Left colon (tissue), 2 donors: ENCODE results near the gene SEMA6D. TPM values are rescaled to one million over a fixed set of nuclear protein-coding genes. Genes with fewer than 3 reads are reported as not detected.

Experiments used
- ATAC-seq: fragments of 200-7000 bp; cut with Tn5 transposase; one replicate; pipeline ENCODE4 v1.9.1; 2020; ENCODE audit warnings: mild to moderate bottlenecking, moderate library complexity
- DNase-seq, 2 donors: peaks; one replicate each; pipeline ENCODE4 v3.0.0-alpha.2; 2020
- intact Hi-C, 2 donors: fragments of 100-400 bp; cut with DNase I in 1 of 2; cut with micrococcal nuclease in 1 of 2; formaldehyde crosslinking; loops; one replicate each; pipeline versions ENCODE4 v1.11.2 to v1.14.0; 2022; cut with DNase I, micrococcal nuclease
- total RNA-seq, 2 donors: library from RNA; stranded (reverse); fragmentation: NEBNext Ultra II Directional; extraction: Animal tissue kit (Norgen Biotek cat#: 25700); gene quantifications; one replicate each; pipeline ENCODE4 v1.2.1, GENCODE V29; 2021
- donor health status: DM: no; HTN: no; CAD: no.
- donor health status: DM: yes; HTN: yes; CAD: no.

SEMA6D gene
- total RNA-seq, 2 donors from 2014 or later = 34.4 to 52.6 TPM

DNA sequence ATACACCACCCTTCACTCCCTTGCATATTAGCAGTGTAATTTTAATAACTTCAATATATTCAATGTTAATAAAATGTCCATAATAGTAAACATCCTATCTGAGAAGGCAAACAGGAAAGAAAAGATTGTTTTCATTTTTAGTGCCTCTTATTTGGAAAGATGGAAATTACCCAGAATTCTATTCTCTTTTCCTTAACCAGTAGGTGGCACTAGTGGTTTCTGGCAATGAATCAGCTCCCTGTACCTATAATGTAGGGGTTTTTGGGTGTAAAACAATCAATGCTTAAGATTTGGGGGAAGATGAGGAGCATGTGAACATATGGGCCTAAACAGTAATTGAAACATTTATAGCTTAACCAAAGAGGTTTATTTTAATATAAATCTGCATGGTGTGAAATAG is 5.7 kb upstream of the SEMA6D start:
- ATAC-seq = no peak
- no peak for DNase-seq
- intact Hi-C loops = loop anchor here in 1 of 2 donors (10.0 kb wide), 1 partner anchor 273 kb away; no protein-coding TSS in a partner anchor

DNA sequence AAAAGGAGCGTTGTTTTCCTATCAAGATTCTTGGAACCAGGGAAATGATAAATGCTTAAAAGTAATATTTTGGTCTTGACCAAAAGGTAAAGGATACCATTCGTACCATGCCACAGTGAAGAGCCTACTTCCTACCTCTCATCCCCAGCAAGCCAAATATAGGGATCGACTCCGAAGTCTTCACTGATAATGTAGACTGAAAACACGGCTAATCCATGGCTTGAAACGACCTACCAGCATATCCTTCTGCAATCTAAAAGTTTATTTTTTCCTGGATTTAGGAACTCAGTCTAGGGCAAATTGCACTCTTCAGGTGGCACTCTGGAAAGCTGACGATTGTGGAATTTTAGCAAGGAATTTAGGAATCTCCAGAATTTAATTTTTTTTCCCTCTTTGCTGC is 1.9 kb upstream of the SEMA6D start:
- no peak for DNase-seq
- intact Hi-C loops = loop anchor here in 1 of 2 donors (10.0 kb wide), 1 partner anchor 269 kb away; no protein-coding TSS in a partner anchor
- ATAC-seq = no peak

DNA sequence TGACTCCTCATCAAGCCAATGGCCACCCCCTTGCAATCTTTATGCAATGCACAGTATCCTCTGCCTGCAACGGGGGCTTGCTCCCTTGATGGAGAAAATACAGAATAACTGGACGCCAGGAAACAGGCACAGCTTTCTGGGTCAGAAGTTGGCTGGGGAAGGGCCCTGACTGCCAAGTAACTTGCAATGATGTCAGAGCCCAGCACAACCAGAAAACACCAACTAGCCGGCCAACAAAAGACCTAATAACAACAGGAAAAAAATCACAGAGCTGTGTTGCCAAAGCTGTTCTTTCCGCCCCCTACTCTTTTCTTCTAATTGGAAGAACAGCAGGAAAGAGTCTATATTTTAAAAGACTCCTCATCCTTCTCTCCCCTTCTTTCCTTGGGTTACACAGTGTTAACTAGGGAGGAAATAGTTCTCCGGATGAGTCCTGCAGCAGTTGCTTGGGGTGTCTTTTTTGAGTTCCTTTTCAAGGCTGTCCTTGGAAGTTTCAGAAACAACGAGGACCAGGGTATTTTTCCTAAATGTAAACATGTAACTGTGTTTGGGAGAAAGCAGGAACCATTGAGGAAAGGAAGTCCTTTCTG is 1.4 kb upstream of the SEMA6D start:
- intact Hi-C loops = loop anchor here in 1 of 2 donors (10.0 kb wide), 1 partner anchor 269 kb away; no protein-coding TSS in a partner anchor
- no peak for DNase-seq
- no peak for ATAC-seq

DNA sequence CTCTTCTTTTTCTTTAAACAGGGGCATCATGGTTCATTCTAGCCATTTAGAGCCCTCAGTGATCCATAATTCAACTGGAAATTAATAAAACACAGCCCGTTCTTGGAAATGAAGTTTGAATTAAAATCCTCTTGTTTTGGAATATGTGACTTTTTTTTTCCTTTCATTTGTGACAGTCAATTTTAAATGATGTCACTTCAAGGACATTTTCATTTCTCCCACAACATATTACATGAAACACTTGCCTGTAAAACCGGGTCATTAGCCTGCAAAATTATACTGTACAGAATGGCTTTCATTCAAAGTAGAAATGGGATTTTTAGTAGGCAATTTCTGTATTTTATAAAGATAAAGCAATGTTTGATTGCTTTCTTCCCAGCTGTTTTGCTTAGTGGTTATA is 789 bp upstream of the SEMA6D start:
- intact Hi-C loops = loop anchor here in 1 of 2 donors (10.0 kb wide), 1 partner anchor 268 kb away; no protein-coding TSS in a partner anchor
- ATAC-seq (no peak), DNase-seq (no peak)

DNA sequence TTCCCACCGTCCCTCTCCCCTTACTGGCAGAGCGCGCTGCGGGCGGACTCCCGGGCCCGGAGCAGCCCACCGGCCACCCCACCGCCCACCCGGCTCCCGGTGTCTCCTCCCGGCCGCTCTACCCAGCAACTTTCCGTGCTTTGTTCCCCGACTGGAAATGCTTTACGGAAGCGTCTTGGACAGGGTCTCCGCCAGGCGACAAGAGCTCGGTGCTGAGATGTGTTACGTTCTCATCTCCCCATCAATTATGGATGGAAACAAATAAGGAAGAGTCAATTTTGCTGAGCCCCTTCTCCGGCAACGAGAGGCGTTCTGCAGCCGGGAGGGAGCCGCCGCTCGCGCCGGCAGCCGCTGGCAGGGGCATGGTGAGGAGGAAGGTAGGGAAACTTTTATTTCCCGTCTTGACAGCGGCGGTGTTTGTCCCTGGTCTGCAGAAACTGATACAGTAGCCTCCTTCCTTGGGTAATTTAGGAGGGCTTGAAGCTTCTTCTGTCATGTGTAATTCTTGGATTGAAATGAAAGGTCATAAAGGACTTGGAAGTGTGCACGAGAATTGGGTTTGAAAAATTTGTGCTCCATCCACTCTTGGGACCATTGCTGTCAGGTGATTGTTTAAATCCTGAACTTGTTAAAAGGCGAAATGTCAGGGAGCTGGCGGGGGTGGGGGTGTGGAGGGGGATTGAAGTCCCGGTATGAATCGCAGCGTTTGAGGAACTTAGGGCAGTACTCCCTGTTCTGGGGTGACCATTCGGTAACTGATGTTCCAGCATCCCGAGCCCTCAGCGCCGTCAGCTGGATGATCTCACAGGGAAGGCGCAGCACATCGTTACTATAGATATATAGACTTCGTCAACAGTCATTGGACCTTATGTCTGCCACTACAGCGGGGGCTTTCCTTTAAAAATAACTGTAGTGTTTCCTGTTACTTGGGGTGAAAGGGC is 1.5 kb downstream of the SEMA6D start:
- DNase-seq (peak in 1 of 2 donors; percentile 44), ATAC-seq (peak; percentile 48)
- intact Hi-C loops = loop anchor here in 1 of 2 donors (10.0 kb wide), 1 partner anchor 266 kb away; no protein-coding TSS in a partner anchor

DNA sequence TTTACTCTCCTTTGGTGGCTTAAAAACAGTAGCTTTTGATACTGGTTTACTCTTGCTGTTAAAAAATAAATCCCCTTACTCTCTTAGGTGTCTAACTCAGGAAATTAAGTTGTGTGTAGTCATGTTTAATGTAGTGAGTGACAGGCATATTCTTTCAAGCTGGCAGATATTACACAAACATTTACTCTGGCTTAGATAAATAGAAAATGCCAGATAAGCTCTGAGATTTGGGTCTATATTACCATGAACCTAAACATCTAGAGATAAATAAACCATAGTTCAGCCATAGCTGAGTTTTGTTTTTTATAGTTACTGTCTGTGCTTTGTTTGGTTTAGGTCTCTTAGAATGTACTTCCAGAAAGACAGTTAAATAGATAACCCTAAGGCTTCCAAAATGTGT is 2.4 kb downstream of the SEMA6D start:
- no peak for DNase-seq

DNA sequence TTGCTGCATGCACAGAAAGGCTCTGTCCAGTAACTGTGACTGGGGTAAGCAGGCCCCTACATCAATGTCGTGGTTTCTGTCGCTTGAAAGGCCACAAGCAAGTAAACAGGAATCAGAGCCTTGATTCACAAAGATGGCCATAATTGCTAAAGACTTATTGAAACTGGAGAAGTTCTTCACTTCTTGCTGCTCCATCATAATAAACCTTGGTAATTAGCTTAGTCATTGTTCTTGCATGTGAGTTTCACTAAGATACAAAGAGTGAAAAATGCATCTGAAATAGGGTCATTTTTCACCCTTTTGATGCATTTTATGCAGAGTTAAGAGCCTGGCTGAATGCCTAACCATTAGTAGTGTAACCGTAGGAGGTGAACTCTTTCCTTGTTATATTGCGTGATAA is 3.2 kb downstream of the SEMA6D start:
- no peak for DNase-seq
- no peak for ATAC-seq
- intact Hi-C loops = no loop called here

More for the DNA sequence above, 2.4 kb downstream of the SEMA6D start:
- intact Hi-C loops = loop anchor here in 1 of 2 donors (10.0 kb wide), 1 partner anchor 265 kb away; no protein-coding TSS in a partner anchor
- ATAC-seq = peak; percentile 24

DNA sequence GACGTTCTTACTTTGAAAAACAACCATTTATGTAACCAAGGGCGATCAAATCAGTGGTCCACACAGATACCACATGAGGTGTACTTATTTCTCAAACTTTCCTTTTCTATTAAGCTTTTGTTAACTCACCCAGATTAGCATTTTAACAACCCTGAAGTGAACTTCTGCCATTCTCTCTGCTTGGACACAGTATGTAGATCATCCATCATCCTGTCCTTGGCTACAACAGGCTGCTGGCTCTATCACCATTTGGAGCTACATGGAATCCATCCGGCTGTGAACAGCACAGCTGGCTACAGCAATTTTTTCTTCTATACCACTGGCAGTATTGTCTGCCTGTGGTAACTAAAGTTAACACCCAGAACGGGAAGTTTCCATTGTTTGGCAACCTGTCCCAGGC is 4.4 kb downstream of the SEMA6D start:
- DNase-seq = no peak
- intact Hi-C loops = no loop called here
- no peak for ATAC-seq

DNA sequence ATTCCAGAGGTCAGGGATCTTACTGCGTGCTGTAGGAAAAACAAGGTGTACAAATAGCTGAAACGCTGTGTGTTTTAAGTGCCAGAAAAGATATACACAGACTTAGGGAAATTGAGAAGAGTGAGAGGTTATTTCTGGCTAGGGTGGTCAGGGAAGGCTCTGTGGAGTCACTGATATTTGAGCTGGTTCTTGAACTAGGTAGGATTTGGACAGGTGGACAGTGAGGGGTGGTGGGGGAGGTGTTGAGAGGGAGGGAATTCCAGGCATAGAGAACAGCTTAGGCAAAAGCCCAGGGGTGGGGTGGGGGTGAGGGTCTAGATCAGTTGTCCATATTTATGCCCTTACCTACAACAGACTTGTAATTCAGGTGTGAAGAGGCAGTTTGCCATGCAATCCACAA is 7.0 kb downstream of the SEMA6D start:
- intact Hi-C loops = no loop called here
- DNase-seq = no peak
- no peak for ATAC-seq

DNA sequence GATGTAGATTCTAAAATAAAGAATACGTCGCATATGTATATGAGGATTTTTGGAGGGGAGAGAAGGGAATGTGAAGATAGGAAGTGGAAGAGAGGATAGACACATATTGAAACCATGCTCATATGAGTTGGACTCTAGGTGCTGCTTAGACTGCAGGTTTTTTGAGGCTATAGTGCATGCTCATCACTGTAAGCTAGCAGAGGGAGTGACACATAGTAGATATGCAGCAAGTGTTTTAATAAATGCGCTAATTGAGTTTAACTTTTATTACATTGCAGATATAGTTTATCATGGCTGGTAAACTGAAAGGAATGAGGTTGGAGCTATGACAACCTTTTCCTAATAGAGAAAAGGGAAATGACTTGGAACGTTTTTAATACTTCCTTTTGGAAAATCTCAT is 7.7 kb downstream of the SEMA6D start:
- intact Hi-C loops = no loop called here
- DNase-seq = no peak
- ATAC-seq = no peak

DNA sequence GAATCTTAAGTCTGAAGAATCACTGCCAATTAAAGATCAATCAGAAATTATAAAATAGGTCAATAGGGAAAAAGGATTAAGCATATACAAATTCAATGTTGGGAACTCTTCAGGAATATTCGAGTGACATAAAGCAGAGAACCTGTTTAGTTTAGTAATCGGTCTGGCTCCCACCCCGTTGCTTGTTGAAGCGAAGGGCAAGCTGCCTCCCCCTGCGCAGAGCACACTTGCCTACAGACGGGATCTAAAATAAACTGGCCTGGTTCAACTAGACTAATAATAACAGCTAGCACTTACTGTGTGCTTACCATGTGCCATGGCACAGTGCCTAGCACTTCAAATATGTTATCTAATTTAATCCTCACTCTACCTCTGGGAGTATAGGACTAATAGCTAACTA is 8.6 kb downstream of the SEMA6D start:
- DNase-seq (no peak), ATAC-seq (no peak)
- intact Hi-C loops = no loop called here

DNA sequence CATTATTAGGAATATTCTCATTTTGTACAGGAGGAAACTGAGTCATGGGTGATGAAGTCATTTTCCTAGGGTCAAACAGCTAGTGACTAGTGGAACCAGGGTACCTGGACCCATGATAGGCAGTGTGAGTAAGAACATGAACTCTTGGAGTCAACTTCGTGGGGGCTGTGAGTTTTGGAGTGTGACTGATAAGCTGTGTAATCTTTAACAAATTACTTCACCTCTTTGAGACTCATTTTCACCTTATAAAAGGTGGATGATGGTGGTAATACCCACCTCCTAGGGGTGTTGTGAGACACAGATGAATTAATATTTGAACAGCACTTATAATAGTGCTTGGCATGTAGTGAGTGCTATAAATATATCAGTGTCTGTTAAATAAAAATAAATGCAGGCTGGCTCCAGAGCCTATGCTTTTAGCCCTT is 9.1 kb downstream of the SEMA6D start:
- DNase-seq (no peak), ATAC-seq (no peak)
- intact Hi-C loops = no loop called here

DNA sequence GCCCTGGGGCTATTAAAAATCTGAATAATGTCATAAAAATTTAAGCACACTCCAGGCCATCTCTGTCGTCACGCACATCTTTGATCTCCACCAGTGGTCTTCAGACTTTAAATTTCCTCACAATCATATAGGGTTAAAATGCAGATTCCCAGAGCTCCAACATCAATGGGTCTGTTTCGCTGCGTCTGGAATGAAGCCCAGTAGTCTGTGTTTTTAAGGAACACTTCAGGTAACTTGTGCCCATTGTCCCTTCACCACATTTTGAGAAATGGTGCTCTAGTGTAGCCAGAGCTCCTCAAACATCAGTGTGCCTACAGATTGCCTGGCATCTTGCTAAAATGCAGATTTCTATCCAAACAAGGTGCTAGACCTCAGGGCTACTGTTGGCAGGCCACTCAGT is 9.8 kb downstream of the SEMA6D start:
- DNase-seq = no peak
- intact Hi-C loops = no loop called here

DNA sequence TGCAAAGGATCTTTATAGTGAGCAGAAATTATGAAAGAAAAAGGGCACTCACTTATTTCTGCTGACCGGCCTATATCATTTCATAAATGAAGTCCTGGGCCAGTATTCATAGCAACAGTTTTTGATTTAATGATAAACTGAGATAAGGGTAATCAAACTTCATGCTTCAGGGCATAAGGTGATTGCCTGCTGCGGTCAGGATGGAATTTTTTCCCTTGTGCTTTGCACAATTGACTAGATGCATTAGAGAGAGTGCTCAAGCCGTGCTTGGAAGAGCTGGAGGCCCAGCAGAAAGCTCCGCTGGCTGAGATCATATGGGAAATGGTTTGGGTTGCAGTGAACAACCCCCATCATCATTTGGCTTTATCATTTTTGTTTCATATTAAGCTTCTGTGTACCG is 10.4 kb downstream of the SEMA6D start:
- ATAC-seq (no peak), DNase-seq (no peak)
- intact Hi-C loops = no loop called here

More for the DNA sequence above, 9.8 kb downstream of the SEMA6D start:
- ATAC-seq = no peak

DNA sequence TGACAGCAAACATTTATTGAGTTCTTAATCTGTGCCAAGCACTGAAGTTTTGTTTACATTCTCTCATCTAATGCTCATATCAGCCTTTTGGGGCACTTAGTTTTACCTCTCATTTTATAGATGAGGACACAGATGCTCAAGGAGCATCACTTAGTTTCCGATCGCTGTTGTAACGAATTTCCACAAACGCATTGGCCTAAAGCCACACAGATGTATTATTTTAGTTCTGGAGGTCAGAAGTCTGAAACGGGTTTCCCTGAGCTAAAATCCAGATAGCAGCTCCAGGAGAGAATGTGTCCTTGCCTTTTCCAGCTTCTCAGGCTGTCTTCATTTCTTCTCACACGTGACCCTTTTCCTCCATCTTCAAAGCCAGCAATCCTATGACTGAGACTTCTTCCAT is 11.1 kb downstream of the SEMA6D start:
- no peak for ATAC-seq
- intact Hi-C loops = no loop called here
- no peak for DNase-seq

DNA sequence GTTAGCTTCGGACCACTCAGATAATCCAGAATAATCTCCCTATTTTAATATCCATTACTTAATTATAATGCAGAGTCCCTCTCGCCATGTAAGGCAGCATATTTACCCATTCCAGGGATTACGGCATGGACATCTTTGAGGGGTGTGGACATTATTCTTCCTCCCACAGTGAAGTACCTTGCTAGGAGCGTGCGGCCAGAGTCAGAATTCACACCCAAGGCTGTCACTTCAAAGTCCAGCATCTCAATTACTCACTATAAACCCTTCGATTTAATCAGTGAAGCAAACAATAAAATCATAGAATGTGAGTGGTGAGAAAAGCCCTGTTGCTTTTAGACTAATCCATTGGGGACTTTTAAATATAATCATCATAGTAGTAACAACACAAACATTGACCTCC is 11.6 kb downstream of the SEMA6D start:
- no peak for DNase-seq
- intact Hi-C loops = no loop called here

DNA sequence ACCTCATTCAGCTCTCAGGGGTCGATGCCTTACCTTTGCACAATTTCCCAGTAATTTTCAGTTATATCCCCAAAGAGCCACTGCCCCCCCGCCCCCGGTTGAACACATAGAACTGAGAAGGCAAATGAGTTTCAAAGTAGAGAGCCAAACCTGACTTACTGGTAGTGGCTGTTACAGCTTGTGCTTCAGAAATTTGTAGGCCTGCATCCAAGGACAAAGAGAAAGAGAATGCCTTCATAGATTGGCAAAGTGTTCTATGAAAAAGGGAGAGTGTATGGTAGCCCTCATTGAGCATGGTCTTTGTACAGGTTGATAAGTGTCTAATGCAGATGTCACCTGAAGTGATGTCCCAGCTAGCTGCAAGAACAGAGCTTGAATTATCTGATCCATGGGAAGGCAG is 13.9 kb downstream of the SEMA6D start:
- intact Hi-C loops = no loop called here
- DNase-seq (no peak), ATAC-seq (no peak)

More for the DNA sequence above, 11.6 kb downstream of the SEMA6D start:
- ATAC-seq = peak; percentile 81

DNA sequence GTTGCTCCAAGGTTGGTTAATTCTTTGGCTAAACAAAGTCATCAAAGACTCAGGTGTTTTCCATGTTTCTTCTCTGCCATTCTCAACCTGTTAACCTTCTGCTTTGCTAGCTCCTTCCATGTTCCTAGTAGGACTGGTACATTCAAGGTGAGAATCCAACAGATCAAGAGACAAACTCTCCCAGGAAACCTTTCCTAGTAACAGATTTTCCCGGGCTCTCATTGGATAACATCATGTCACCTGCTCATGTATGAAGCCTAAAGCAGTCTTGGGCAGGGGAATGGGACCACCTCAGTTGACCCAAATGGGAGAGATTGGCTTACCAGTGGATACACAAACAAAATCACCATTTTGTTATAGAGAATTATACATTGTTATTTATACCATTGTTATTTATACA is 14.9 kb downstream of the SEMA6D start:
- ATAC-seq (no peak), DNase-seq (no peak)
- intact Hi-C loops = no loop called here

DNA sequence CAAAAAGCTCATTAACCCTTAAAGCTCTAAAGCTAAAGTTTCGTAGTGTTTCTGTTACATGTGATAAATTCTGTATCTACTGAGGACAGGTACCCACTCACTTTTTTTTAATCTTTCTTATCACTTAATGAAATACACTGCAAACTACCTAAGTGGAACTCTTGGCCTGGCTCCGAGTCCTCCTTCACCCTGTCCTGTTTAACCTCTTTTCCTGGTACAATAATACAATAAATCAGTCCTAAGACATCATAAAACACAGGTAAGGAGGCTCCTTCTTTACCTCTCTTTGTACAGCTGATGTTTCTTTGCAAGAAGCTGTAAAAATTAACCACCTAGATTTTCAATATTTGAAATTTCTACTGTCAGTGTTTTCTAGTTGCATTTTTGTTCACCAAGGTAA is 15.8 kb downstream of the SEMA6D start:
- intact Hi-C loops = no loop called here
- ATAC-seq (peak; percentile 90), DNase-seq (peak in 1 of 2 donors; percentile 43)
